D721Med (cell line): Measurements from ENCODE around the gene HNRNPM.

Source experiments
- DNase-seq: peaks from one replicate; pipeline ENCODE4 v3.0.0; 2011; ENCODE audit warnings: low spot score; ENCODE audit not compliant: insufficient read length
- FAIRE-seq: peaks from 2 replicates; lab custom pipeline; 2011; peaks lifted over from hg19 to GRCh38; lab: Jason Lieb, UNC
- CTCF ChIP-seq: IDR thresholded peaks from 2 replicates; pipeline ENCODE4 v1.5.1; 2012; ENCODE audit warnings: mild to moderate bottlenecking, control low read depth; ENCODE audit not compliant: insufficient read depth; ENCODE audit errors: missing control alignments

The HNRNPM gene

GRCh38 chr19:8446061-8446709, 1.4 kb downstream of the HNRNPM start:
- TF ChIP-seq CTCF = no peak
- FAIRE-seq (no peak), DNase-seq (no peak)

- DNase-seq = no peak
- TF ChIP-seq CTCF = no peak
- FAIRE-seq = no peak
Observed at GRCh38 chr19:8449830-8450229, 5.1 kb downstream of the HNRNPM start.

DNA sequence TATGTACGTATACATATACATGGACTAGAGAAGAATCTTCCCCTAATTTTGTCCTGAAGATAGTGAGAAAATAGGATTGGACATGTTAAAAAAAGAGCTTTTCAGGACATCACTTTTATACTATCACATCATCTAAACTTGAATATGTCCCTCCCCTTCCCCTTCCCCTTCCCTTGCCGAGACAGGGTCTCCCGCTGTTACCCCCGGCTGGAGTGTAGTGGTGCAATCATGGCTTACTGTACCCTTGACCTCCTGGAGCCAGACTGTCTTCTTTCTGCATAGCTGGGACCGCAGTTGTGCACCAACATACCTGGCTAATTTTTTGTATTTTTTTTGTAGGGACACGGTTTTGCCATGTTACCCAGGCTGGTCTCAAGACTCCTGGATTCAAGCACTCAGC, 6.6 kb downstream of the HNRNPM start:
- DNase-seq (no peak), FAIRE-seq (no peak)
- no peak for TF ChIP-seq CTCF

- FAIRE-seq (peak; percentile 96), DNase-seq (peak; percentile 52)
- no peak for TF ChIP-seq CTCF
Observed at GRCh38 chr19:8451885-8452284, 7.1 kb downstream of the HNRNPM start.

DNA sequence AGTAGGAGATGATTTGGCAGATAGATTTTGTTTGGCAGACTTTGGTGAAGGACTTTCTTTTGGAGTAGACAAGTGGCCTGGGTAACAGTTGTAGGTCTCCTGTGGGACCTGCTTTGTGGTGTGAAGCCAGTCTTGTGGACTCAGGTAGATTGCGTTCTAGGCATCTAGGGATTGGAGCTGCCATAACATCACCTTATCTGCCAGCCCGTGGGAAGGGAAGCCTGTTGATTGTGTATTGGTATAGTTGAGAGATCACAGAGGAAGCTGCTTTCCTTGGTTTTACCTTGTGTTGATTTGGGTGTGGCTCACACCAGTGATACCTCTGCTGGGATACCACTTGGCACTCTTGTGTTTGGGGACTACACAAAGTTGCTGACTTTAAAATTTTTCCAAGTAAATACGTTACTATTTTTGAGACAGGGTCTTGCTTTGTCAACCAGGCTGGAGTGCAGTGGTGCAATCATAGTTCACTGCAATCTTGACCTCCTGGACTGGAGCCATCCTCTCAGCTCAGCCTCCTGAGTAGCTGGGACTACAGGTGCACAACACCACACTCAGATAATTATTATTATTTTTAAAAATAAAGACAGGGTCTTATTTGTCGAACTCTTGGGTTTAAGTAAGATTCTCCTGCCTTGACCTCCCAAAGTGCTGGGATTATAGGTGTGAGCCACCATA, 7.8 kb downstream of the HNRNPM start:
- FAIRE-seq = no peak
- TF ChIP-seq CTCF = no peak
- DNase-seq = no peak

DNA sequence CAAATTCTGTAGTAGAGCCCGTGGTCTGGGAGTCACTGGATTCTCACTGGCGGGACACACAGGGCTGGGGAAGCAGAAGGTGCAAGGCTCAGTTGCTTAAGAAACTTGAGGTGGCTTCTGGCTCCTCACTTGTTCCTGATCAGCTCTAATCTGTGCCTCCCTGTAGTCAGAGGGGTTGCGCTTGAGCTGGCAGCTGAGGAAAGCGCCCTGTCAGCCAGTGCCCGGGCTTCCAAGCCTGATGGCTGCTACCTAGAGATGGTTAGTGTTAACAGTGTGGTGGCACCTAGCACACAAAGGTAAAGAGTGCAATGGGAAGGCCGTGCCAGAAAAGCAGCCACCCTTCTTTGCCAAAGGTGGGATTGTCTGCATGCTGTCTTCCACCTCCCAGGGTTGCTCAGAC, 8.8 kb downstream of the HNRNPM start:
- no peak for FAIRE-seq
- no peak for DNase-seq
- TF ChIP-seq CTCF = no peak

DNA sequence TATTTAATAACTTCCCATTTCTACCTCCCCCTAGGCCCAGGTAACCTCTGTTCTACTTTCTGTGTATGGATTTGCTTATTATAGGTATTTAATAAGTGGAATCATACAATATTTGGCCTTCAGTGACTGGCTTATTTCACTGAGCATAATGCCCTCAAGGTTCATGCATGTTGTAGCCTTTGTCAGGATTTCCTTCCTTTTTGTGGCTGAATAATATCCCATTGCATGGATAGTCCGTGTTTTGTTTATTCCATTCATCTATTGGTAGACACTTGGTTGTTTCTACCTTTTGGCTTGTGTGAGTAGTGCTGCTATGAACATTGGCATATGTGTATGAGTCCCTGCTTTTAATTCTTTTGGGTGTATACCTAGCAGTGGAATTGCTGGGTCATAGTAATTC, 9.4 kb downstream of the HNRNPM start:
- FAIRE-seq (no peak), DNase-seq (no peak)
- TF ChIP-seq CTCF = no peak
